Common myeloid progenitor, CD34-positive (primary cell): ENCODE measurements around the gene ABHD14A.
A peak's percentile ranks its signal among the peaks of the same experiment; 100 is the strongest.

Experiments
- CTCF ChIA-PET: fragments of 350-600 bp; sonication (Branson Sonifier 250); formaldehyde crosslinking; loops from one replicate; lab custom pipeline; 2021; ENCODE audit warnings: antibody characterized with exemption; lab: Charles Lee
- POLR2A ChIA-PET: fragments of 350-600 bp; sonication (Branson Sonifier 250); formaldehyde crosslinking; loops from one replicate; lab custom pipeline; 2021; ENCODE audit warnings: antibody characterized with exemption; lab: Charles Lee
- DNase-seq, 3 donors: peaks; one replicate each; pipeline versions ENCODE4 v3.0.0 to v3.0.0-alpha.2; 2013
- H3K27ac ChIP-seq, 2 experiments: 1 replicate in 1 of 2; 2 replicates in 1 of 2; pipeline ENCODE4 v1.7.0; 2013; ENCODE audit warnings: inconsistent platforms in 2 of 2, low read length in 2 of 2, mild to moderate bottlenecking in 2 of 2, low read depth in 1 of 2, moderate library complexity in 1 of 2; ENCODE audit not compliant: severe bottlenecking in 2 of 2, insufficient read depth in 1 of 2, poor library complexity in 1 of 2
- H3K27me3 ChIP-seq, 5 experiments: replicated peaks in 2 of 5; 1 replicate in 3 of 5; 2 replicates in 2 of 5; pipeline versions ENCODE4 v1.6.1 to v1.7.0; 2013; ENCODE audit warnings: low read length in 4 of 5, mild to moderate bottlenecking in 2 of 5, moderate library complexity in 2 of 5, inconsistent platforms in 1 of 5; ENCODE audit not compliant: insufficient read depth in 5 of 5, control insufficient read depth in 4 of 5
- H3K36me3 ChIP-seq, 4 experiments: 1 replicate in 2 of 4; 2 replicates in 2 of 4; pipeline versions ENCODE4 v1.6.1 to v1.7.0; 2013; ENCODE audit warnings: low read length in 3 of 4, control low read depth in 1 of 4, mild to moderate bottlenecking in 1 of 4; ENCODE audit not compliant: control insufficient read depth in 4 of 4, insufficient read depth in 4 of 4
- H3K4me1 ChIP-seq, 4 experiments: 1 replicate in 3 of 4; 2 replicates in 1 of 4; pipeline versions ENCODE4 v1.6.1 to v1.7.1; 2013; ENCODE audit warnings: low read length in 3 of 4, mild to moderate bottlenecking in 3 of 4, control low read depth in 1 of 4, inconsistent platforms in 1 of 4, moderate library complexity in 1 of 4; ENCODE audit not compliant: control insufficient read depth in 4 of 4, insufficient read depth in 4 of 4; ENCODE audit errors: control extremely low read depth in 1 of 4
- H3K4me3 ChIP-seq, 7 experiments: 1 replicate in 4 of 7; 2 replicates in 3 of 7; pipeline versions ENCODE4 v1.5.1 to v1.7.0; 2013; ENCODE audit warnings: mild to moderate bottlenecking in 7 of 7, low read length in 6 of 7, moderate library complexity in 6 of 7, inconsistent platforms in 2 of 7, low read depth in 2 of 7, control low read depth in 1 of 7; ENCODE audit not compliant: insufficient read depth in 4 of 7, control insufficient read depth in 1 of 7; ENCODE audit errors: extremely low read depth in 1 of 7
- H3K9me3 ChIP-seq, 5 experiments: 1 replicate in 4 of 5; 2 replicates in 1 of 5; pipeline versions ENCODE4 v1.6.1 to v1.7.1; 2013; ENCODE audit warnings: low read length in 4 of 5, mild to moderate bottlenecking in 2 of 5, inconsistent platforms in 1 of 5, low read depth in 1 of 5, moderate library complexity in 1 of 5; ENCODE audit not compliant: control insufficient read depth in 4 of 5, insufficient read depth in 2 of 5; ENCODE audit errors: control extremely low read depth in 1 of 5
- WGBS: methylation state at CpG from one replicate; pipeline ENCODE4 v1.1.5; 2013; ENCODE audit not compliant: insufficient coverage; 5-methylcytosine and 5-hydroxymethylcytosine counted together

The ABHD14A gene

DNA sequence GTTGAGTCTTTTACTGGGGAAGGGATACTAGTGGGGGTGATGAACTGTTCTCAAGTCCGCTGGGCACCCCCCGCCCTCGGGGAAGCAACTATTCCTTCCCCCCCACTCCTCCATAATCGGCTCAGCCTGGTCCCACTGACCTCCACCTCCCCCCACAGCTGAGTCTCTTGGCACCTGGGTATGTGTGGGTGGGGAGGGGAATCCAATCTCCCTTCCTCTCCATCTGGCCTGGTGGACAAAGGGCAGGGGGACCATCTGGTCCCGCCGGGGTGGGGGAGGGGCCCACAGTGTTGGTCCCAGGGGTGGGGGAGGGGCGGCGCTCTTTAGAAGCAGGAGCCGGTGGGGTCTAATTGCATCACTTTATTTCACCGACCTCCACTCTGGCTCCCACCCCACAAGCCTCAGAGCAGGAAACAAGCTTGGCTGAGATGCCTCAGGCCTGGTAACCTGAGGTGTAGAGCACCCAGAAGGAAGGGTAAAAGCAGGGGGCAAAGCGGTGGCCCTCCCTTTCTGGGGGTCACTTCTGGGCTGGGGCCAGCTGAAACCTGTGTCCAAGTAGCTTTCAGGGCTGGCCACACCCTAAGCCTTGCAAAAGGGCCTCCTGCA, 6.6 kb upstream of the ABHD14A start:
- whole genome bisulfite sequencing: 41% methylated on average over 3 of the region's 11 CpGs
- Histone ChIP-seq H3K9me3 (no peaks in the 10 kb centered on the region), H3K27me3 (peaks cover 0 to 16% (median 0%) of the 10 kb centered on the region in 5 experiments), H3K27ac (no peak overlapping the region), H3K36me3 (no peaks in the 10 kb centered on the region), H3K4me1 (peaks cover 0 to 19% (median 17%) of the 10 kb centered on the region in 4 experiments), H3K4me3 (peak overlapping the region in 6 of 7 experiments; percentile 48 to 78 (median 61))
- no peak for DNase-seq
- CTCF ChIA-PET: interaction anchor here (4.1 to 9.3 kb wide), 2 partner anchors 8 to 26 kb away, joined by 17 to 76 read pairs; partner anchors contain the start of genes PARP3 and RRP9
- POLR2A ChIA-PET: interaction anchor here (0.6 kb wide), 1 partner anchor 15 kb away, joined by 3 read pairs; no protein-coding TSS in a partner anchor

DNA sequence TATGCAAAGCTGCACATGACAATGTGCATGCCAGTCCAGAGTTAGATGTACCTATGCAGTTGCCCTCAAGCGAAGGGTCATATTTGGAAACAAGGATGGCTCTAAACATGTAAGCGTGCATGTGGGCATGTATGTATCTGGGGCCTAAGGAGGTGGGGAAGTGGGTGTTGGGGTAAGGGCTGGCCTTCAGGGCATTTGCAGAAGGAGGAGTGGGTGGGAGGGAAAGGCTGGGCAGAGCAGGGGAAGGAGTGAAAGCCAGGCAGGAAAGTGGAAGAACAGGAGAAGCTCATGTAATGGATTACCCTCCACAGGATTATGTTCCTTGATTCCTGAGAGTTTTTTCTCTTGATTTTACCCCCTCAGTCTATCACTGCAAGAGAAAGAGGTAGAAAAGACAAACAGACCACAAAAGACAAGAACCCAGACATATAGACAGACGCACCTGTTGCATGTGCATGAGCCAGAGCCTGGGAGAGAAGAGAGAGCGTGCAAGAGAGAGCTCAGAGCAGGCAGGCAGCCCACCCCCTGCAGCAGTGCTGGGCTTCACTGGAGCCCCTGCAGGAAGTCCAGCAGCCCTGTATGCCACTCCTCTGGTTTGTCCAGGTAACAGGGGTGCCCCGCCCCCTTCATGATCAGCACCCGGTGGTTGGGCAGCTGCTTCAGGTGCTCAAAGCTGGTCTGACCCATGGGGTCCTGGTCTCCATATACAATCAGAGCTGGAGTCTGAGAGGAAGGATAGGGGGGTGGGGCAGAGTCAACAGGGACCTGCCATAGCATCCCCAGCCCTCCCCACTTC, 5.8 kb upstream of the ABHD14A start:
- no peak for DNase-seq

GRCh38 chr3:51969841-51970240, 5.0 kb upstream of the ABHD14A start:
- ChIA-PET POLR2A (no interaction called here), CTCF (interaction anchor here (1.0 to 9.3 kb wide), 6 partner anchors 10 to 28 kb away, joined by 3 to 76 read pairs (median 4); partner anchors contain the start of genes PARP3 and RRP9)
- Histone ChIP-seq H3K27ac (no peak overlapping the region), H3K27me3 (peaks cover 0 to 12% (median 0%) of the 10 kb centered on the region in 5 experiments), H3K9me3 (no peaks in the 10 kb centered on the region), H3K4me1 (peaks cover 0 to 34% (median 31%) of the 10 kb centered on the region in 4 experiments), H3K4me3 (no peak overlapping the region), H3K36me3 (no peaks in the 10 kb centered on the region)
- DNase-seq: no peak
- 84% methylated on average over 3 of the region's 4 CpGs for WGBS

More for the DNA sequence above, 5.8 kb upstream of the ABHD14A start:
- H3K27me3 ChIP-seq: peaks cover 0 to 14% (median 0%) of the 10 kb centered on the region in 5 experiments
- H3K4me1 ChIP-seq: peaks cover 0 to 26% (median 24%) of the 10 kb centered on the region in 4 experiments
- H3K36me3 ChIP-seq: no peaks in the 10 kb centered on the region
- no peaks in the 10 kb centered on the region for H3K9me3 ChIP-seq
- CTCF ChIA-PET: interaction anchor here (1.1 to 9.3 kb wide), 5 partner anchors 9 to 27 kb away, joined by 3 to 76 read pairs (median 4); partner anchors contain the start of genes PARP3 and RRP9
- WGBS: 97% methylated on average over 5 of the region's 6 CpGs
- POLR2A ChIA-PET: no interaction called here
- no peak overlapping the region for H3K4me3 ChIP-seq
- no peak overlapping the region for H3K27ac ChIP-seq

- ChIA-PET CTCF (interaction anchor here (1.0 to 9.3 kb wide), 4 partner anchors 10 to 29 kb away, joined by 3 to 76 read pairs (median 4); partner anchors contain the start of genes PARP3 and RRP9), POLR2A (no interaction called here)
- Histone ChIP-seq H3K36me3 (no peaks in the 10 kb centered on the region), H3K9me3 (no peaks in the 10 kb centered on the region), H3K4me3 (no peak overlapping the region), H3K27me3 (peaks cover 0 to 4% (median 0%) of the 10 kb centered on the region in 5 experiments), H3K27ac (no peak overlapping the region), H3K4me1 (peaks cover 4 to 43% (median 38%) of the 10 kb centered on the region in 4 experiments)
- WGBS: 100% methylated on average over 5 of the region's 6 CpGs
- no peak for DNase-seq
Measured at GRCh38 chr3:51970606-51971300, 4.1 kb upstream of the ABHD14A start.

GRCh38 chr3:51971350-51971749, 3.5 kb upstream of the ABHD14A start:
- CTCF ChIA-PET: interaction anchor here (1.0 to 9.3 kb wide), 4 partner anchors 11 to 29 kb away, joined by 3 to 76 read pairs (median 13); partner anchors contain the start of genes PARP3 and RRP9
- peaks cover 0 to 3% (median 0%) of the 10 kb centered on the region in 5 experiments for H3K27me3 ChIP-seq
- H3K4me3 ChIP-seq: no peak overlapping the region
- no peaks in the 10 kb centered on the region for H3K9me3 ChIP-seq
- peaks cover 4 to 46% (median 43%) of the 10 kb centered on the region in 4 experiments for H3K4me1 ChIP-seq
- H3K36me3 ChIP-seq: no peaks in the 10 kb centered on the region
- POLR2A ChIA-PET: no interaction called here
- WGBS: 95% methylated on average over 10 of the region's 11 CpGs
- H3K27ac ChIP-seq: no peak overlapping the region
- DNase-seq: no peak

DNA sequence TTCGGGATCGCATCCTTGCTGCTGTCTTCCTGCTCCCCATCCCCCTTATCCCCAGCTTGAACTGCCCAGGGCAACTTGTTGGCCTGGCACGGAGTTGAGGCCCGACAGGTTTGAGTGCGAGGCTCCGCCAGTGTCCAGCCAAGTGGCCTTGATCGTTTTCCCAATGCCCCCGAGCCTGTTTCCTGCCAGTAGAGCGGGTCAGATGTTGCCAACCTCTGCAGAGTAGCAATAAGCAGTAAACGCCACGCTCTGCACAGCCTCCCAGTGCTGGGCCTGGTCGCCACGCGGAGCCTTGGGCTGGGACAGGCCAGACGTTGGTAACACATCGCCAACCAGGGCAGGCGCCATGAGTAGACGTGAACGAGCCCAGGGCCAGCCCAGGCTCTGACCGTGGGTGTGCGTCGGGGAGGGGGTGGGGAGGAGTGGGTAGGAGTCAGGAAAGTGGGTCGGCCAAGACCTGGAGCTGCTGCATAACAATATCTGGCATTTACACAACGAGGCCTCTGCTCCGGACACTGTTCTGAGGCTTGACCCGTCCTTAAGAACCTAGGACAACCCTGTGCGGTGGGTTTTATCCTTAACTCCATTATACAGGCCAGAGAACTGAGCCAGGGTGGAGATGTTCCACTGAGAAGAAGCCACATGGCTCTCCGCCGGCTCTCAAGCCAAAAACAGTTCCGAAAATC, 444 bp upstream of the ABHD14A start:
- H3K27me3 ChIP-seq: no peaks in the 10 kb centered on the region
- H3K9me3 ChIP-seq: no peaks in the 10 kb centered on the region
- H3K27ac ChIP-seq: peak overlapping the region in 1 of 2 experiments; percentile 77
- ChIA-PET POLR2A (interaction anchor here (0.6 to 1.3 kb wide), 4 partner anchors 8 to 33 kb away, joined by 3 to 4 read pairs (median 4); partner anchors contain the start of genes PARP3 and RRP9), CTCF (interaction anchor here (0.6 to 9.3 kb wide), 14 partner anchors 8 to 128 kb away, joined by 3 to 76 read pairs (median 6); partner anchors contain the start of genes ACY1, PARP3 and RRP9)
- peaks cover 0 to 6% (median 0%) of the 10 kb centered on the region in 4 experiments for H3K36me3 ChIP-seq
- DNase-seq: peak in 1 of 3 donors; percentile 24
- H3K4me3 ChIP-seq: peak overlapping the region; percentile 47 to 90 (median 84)
- WGBS: 23% methylated on average over 30 of the region's 30 CpGs
- peaks cover 4 to 38% (median 29%) of the 10 kb centered on the region in 4 experiments for H3K4me1 ChIP-seq
